IPS-18c (cell line): ENCODE results near the gene SRBD1.

Source experiments
- H3K4me3 ChIP-seq: 2 replicates; pipeline ENCODE4 v1.7.0; 2013; ENCODE audit warnings: low read depth, mild to moderate bottlenecking, low read length, moderate library complexity; ENCODE audit not compliant: insufficient read depth
- H3K9me3 ChIP-seq: one replicate; pipeline ENCODE4 v1.6.1; 2013; ENCODE audit warnings: mild to moderate bottlenecking, low read length, moderate library complexity; ENCODE audit not compliant: control insufficient read depth, insufficient read depth

Gene SRBD1

DNA sequence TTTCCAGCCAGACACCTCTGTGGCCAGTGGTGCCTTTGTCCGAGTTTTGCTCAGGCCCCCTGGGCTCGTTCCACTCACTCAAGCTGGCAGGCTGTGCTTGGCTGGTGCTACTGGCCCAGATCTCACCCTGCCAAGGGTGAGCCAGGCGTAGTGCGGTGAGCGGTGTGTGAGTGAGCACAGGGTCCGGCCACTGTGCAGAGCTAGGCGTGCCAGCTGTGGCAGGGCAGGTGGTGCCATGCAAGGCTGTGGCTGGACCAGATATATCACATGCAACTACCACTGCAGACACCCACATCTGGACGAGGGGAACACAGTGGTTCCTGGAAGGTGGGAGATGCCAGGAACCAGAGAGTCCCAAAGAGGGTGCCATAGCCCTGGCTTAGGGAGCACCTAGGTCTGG, 70.1 kb downstream of the SRBD1 start:
- Histone ChIP-seq H3K9me3 (no peaks in the 10 kb centered on the region), H3K4me3 (no peak overlapping the region)

DNA sequence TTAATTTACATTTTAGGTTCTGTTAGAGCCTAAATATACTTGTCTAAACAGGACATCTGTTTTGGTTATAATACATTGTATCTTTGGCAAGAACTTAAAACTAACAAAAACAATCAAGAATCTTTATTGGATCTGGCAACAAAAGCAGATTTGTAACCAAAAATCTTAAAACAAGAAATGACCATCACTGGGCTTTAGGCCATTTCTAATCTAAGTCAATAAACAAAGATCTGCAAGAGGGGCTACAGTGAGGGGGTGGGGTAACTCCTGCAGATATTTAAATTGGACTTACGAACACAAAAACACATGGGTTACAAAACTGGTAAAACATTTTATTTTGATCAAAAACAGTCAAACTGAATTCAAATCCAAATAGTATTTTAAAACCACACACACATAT, 77.3 kb downstream of the SRBD1 start:
- Histone ChIP-seq H3K4me3 (no peak overlapping the region), H3K9me3 (no peaks in the 10 kb centered on the region)

- Histone ChIP-seq H3K4me3 (no peak overlapping the region), H3K9me3 (no peaks in the 10 kb centered on the region)
Measured at GRCh38 chr2:45532181-45532580, 78.9 kb downstream of the SRBD1 start.

GRCh38 chr2:45524016-45524415, 87.1 kb downstream of the SRBD1 start:
- H3K4me3 ChIP-seq = no peak overlapping the region

GRCh38 chr2:45518546-45518945, 92.5 kb downstream of the SRBD1 start:
- Histone ChIP-seq H3K4me3 (no peak overlapping the region), H3K9me3 (no peaks in the 10 kb centered on the region)

More at GRCh38 chr2:45524016-45524415, 87.1 kb downstream of the SRBD1 start:
- H3K9me3 ChIP-seq = no peaks in the 10 kb centered on the region

DNA sequence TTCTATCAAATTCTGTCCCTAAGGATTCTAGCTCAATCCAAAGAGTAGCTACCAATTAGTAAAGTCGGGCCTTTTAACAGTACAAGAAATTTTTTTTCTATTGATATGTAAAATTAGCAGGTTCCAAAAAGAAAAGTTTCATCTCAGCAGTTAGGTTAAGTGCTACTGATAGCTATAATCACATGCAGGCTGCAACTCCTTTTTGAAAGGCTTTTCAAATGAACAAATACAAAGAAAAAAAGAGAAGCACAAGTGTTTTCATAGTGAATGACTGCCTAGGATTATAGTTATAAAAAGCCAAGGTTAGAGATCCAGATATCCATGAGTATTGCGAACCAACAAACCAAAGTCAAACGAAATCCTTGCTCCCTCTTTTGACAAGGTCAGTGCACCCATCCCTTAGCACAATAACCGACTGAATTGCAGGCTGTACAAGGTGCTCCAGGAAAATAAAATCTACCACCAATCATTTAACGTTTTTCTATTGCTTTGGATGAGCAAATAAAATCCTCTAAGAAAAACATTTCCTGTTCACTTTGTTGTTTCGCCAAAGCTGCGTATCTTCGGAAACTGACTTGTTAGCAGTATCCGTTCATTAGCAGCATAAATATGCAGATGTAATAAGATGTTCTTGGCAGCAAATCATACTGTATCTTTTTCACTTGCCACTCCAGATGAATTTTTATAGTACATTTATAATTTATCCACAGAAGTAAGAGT, 100.2 kb downstream of the SRBD1 start:
- H3K4me3 ChIP-seq = no peak overlapping the region

GRCh38 chr2:45506756-45507155, 104.3 kb downstream of the SRBD1 start:
- H3K9me3 ChIP-seq = no peaks in the 10 kb centered on the region
- no peak overlapping the region for H3K4me3 ChIP-seq

More for the DNA sequence above, 100.2 kb downstream of the SRBD1 start:
- H3K9me3 ChIP-seq = no peaks in the 10 kb centered on the region

DNA sequence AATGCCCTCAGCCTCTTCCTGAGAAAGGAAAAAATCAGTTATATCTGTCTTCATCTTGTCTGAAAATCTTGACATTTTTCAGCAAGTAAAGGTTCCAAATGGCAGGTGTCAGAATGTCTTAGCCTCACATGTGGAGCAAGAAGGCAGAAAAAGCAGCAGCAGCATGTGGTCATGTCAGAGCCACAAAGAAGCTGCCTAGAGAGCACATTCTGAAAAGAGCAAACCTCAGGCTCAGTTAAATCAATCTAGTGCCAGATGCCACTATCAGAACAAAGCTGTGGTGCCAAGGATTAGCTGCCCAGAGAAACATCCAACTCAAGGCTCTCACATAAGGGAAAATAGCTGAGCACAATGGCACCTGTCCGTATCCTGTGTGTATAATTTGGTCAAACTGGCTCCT, 105.9 kb downstream of the SRBD1 start:
- Histone ChIP-seq H3K4me3 (no peak overlapping the region), H3K9me3 (no peaks in the 10 kb centered on the region)

GRCh38 chr2:45498661-45499550, 112.2 kb downstream of the SRBD1 start:
- H3K4me3 ChIP-seq = no peak overlapping the region
- no peaks in the 10 kb centered on the region for H3K9me3 ChIP-seq

DNA sequence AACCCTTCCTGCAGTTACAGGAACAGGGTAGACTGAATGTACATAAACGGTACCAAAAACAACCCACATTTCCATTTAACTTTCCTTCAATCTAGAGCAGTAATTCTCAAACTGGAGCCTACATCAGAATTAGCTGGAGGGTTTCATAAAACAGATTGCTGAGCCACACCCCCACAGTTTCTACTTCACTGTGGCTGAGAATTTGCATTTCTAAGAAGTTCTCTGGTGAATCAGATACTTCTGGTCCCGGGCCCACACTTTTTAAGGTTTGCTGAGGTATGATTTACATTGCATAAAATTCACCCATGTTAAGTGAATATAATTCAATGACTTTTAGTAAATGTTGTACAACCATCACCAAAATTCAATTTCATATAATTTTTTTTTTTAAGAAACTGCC, 113.7 kb downstream of the SRBD1 start:
- no peaks in the 10 kb centered on the region for H3K9me3 ChIP-seq
- no peak overlapping the region for H3K4me3 ChIP-seq

DNA sequence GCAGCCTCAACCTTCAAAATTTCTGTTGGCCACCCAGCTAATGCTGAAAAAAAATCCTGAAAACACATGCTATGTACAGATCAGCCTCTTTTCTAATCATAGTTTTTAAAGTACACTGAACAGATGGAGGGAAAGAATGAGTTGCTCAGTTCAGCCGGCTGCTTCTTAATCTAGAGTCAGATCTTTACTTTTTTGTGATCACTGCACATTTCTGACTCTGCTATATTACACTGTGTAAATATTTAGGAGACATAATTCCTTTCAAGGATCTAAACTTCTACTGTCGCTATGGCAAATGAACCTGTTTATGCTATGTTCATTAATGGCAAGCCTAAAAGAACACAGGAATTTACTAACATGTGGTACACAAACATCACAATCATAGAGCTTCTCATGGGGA, 114.2 kb downstream of the SRBD1 start:
- H3K9me3 ChIP-seq = no peaks in the 10 kb centered on the region
- no peak overlapping the region for H3K4me3 ChIP-seq

DNA sequence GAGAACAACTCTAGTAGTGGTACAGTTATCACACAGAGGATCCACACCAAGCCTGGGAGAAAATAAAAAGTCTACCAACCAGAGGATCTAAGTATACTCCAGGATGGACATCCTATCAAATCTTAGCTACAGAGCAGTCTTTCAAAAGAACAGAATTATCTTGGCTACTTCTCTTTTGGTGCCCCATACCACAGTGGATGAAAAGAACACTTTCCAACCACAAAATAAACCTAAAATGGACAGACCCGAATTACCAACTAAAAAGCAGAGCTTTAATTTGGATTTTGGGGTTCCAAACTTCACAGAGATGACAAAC, 116.1 kb downstream of the SRBD1 start:
- H3K9me3 ChIP-seq = no peaks in the 10 kb centered on the region

DNA sequence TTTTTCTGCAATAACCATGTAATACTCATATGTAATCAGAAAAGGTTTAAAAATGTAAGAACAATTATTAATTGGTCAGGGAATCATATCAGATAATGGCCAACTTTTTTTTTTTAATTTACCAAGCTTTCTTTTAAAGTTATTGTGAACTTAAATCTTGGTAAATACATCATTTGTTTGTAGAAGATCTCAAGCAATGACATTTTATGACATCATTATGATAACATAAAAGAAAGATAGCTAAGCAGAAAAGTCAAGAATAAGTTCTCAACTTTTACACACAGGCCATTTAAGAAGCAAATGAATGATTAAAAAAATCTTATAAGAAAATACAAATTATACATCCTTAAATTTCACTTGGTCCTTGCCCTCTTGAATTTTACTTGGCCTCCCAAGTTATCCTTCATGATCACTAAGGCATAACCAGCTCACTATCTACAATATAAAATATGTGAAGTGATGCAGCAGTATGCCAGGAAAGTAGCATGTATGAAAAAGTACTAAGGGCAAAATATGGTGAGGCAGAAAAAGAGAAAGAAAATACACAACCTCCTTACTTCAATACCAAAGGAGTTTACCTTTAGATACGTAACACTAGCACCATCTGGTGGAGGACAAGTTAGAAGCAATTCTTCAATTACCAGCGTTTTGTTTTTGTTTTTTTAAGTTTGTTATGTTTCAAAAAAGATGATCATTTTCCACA, 116.6 kb downstream of the SRBD1 start:
- Histone ChIP-seq H3K4me3 (no peak overlapping the region), H3K9me3 (no peaks in the 10 kb centered on the region)

More for the DNA sequence above, 116.1 kb downstream of the SRBD1 start:
- no peak overlapping the region for H3K4me3 ChIP-seq

DNA sequence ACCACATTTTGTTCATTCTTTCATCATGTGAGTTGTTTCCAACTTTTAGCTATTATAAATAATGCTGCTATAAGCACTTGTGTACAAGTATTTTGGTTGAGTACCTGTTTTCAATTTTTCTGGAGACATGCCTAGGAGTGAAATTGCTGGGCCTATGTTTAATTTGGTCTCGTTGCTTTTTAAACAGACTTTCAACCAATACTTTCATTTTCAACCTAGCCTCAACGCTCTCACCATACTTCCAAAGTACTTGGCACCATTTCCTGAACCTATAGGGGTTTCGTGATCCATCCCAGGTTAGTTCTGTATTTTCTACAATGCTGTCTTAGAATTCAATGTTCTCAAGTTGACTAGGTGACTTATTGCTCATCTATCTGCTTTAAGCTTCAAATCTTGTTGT, 126.1 kb downstream of the SRBD1 start:
- Histone ChIP-seq H3K4me3 (no peak overlapping the region), H3K9me3 (no peaks in the 10 kb centered on the region)

DNA sequence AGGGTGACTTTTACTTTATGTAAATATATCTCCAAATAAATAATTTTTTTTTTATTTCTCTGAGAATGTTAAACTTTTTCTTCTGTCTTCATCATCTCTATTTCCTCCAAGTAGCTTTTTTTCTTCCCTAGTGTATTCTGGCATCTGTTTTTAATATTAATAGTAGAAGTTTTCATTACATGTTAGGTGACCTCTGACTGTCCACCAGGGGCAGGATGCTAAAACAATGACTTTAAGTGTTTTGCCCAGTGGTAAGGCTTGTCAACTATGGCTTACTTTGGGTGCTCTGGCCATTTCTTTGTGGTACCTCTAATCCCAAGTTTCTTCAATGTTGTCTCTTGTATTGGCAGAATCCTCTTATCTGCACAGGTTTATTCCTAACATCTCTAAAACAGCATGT, 127.1 kb downstream of the SRBD1 start:
- no peaks in the 10 kb centered on the region for H3K9me3 ChIP-seq

GRCh38 chr2:45477546-45477945, 133.5 kb downstream of the SRBD1 start:
- no peaks in the 10 kb centered on the region for H3K9me3 ChIP-seq
- no peak overlapping the region for H3K4me3 ChIP-seq

More for the DNA sequence above, 127.1 kb downstream of the SRBD1 start:
- no peak overlapping the region for H3K4me3 ChIP-seq

- Histone ChIP-seq H3K4me3 (no peak overlapping the region), H3K9me3 (no peaks in the 10 kb centered on the region)
Measured at GRCh38 chr2:45470531-45470930, 140.5 kb downstream of the SRBD1 start.
